Activated T-cell treated with anti-CD3 and anti-CD28 coated beads, Interleukin-2, amount 50 U/mL, for 4 hours (primary cell): ENCODE data around the gene SLCO3A1. TPM values are rescaled to one million over a fixed set of nuclear protein-coding genes. Genes with fewer than 3 reads are reported as not detected.

Source experiments
- ATAC-seq, 2 donors: fragments of 200-7000 bp; cut with Tn5 transposase; one replicate each; pipeline ENCODE4 v1.10.0; 2021
- DNase-seq: peaks from one replicate; pipeline ENCODE4 v3.0.0-alpha.2; 2020
- H3K27me3 Mint-ChIP-seq: one replicate; pipeline ENCODE4 v1.8.0; 2021; ENCODE audit warnings: low read depth, mixed read lengths
- H3K36me3 Mint-ChIP-seq: one replicate; pipeline ENCODE4 v1.8.0; 2022; ENCODE audit warnings: mixed read lengths; ENCODE audit not compliant: insufficient read depth
- H3K4me1 Mint-ChIP-seq: one replicate; pipeline ENCODE4 v1.8.0; 2021; ENCODE audit warnings: low read depth, mixed read lengths
- H3K4me3 Mint-ChIP-seq: one replicate; pipeline ENCODE4 v1.8.0; 2021; ENCODE audit warnings: mild to moderate bottlenecking, moderate library complexity, mixed read lengths
- H3K9me3 Mint-ChIP-seq: one replicate; pipeline ENCODE4 v1.8.0; 2021; ENCODE audit warnings: mixed read lengths
- total RNA-seq, 3 donors: library from RNA; stranded (reverse); gene quantifications; one replicate each; pipeline ENCODE4 v1.2.1, GENCODE V29; 2021

SLCO3A1 gene
- total RNA-seq, 3 donors from 2014 or later: 3.6 to 6.1 (median 4.8) TPM

DNA sequence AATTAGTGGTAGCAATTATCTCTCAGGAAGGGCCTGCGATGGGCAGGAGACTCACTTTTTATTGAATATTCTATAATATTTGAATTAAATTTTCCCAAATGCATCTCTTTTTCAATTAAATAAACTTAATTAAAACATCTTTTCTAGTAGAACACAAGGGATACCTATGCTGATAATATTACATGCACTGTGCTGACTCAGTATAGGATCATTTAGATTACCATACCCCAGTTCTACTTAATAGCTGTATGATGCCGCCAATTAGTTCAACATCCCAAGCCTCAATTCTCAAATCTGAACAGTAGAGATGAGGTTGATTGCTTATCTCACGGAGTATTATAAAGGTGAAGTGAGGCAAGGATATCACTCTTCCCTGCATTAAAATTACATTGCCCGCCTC, 149.2 kb downstream of the SLCO3A1 start:
- ATAC-seq (no peak), DNase-seq (no peak)
- Mint-ChIP-seq H3K4me3 (no peak overlapping the region), H3K27me3 (no peaks in the 10 kb centered on the region), H3K36me3 (no peaks in the 10 kb centered on the region), H3K4me1 (peaks cover 41% of the 10 kb centered on the region), H3K9me3 (no peaks in the 10 kb centered on the region)

DNA sequence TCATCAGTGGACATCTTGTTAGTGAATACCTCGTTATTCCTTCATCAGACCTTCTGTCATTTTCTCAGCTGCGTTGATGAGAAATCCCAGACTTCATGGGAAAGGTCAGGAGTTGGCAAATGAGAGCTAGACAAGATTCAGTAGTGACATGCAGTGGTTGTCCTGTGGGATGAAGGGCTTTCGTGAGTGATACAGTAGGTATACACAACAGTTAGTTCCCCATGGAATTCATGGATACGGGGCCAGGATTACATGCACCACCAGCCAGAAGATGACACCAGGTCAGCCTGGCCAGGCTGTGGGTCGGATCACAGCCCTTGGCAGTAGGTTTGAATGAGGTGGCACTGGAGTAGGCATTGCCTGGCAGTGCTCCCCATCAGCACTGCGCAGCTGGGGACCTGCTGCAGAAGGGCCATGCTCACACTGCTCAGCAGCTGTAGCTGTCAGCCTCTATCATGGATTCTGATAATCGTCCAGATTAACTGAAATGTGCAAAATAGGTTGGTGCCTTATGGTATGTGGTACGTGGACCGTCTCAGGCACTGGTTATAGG, 150.1 kb downstream of the SLCO3A1 start:
- ATAC-seq: no peak
- no peaks in the 10 kb centered on the region for H3K27me3 Mint-ChIP-seq
- H3K4me3 Mint-ChIP-seq: no peak overlapping the region
- H3K9me3 Mint-ChIP-seq: no peaks in the 10 kb centered on the region
- no peaks in the 10 kb centered on the region for H3K36me3 Mint-ChIP-seq
- peaks cover 49% of the 10 kb centered on the region for H3K4me1 Mint-ChIP-seq
- no peak for DNase-seq

DNA sequence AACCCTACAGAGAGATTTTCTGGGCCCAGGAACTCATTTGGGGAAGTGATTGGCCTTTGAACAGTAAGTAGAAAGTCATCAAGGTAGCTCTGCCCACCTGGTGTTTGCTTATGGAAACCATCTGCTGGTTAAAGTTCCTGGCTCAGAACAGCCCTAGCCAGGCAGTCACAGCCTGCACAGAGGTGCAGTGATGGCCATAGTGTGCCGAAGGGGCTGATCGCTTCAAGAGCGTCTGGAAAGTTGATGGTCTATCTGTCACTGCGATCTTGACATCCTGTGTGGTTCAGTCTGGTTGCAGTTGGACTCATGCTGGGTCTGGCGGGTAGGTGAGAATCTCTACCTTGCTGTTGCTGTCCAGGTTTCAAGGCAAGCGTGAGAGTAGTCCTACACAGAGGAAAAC, 151.6 kb downstream of the SLCO3A1 start:
- peaks cover 63% of the 10 kb centered on the region for H3K4me1 Mint-ChIP-seq
- H3K4me3 Mint-ChIP-seq: no peak overlapping the region
- no peaks in the 10 kb centered on the region for H3K27me3 Mint-ChIP-seq
- ATAC-seq: no peak
- H3K36me3 Mint-ChIP-seq: no peaks in the 10 kb centered on the region
- H3K9me3 Mint-ChIP-seq: no peaks in the 10 kb centered on the region
- DNase-seq: no peak

GRCh38 chr15:92006186-92007028, 152.9 kb downstream of the SLCO3A1 start:
- DNase-seq (no peak), ATAC-seq (no peak)
- Mint-ChIP-seq H3K4me1 (peaks cover 71% of the 10 kb centered on the region), H3K36me3 (no peaks in the 10 kb centered on the region), H3K9me3 (no peaks in the 10 kb centered on the region), H3K4me3 (no peak overlapping the region), H3K27me3 (no peaks in the 10 kb centered on the region)

GRCh38 chr15:92009162-92009561, 155.7 kb downstream of the SLCO3A1 start:
- H3K36me3 Mint-ChIP-seq: no peaks in the 10 kb centered on the region
- DNase-seq (no peak), ATAC-seq (peak; percentile 69 to 70)
- H3K27me3 Mint-ChIP-seq: no peaks in the 10 kb centered on the region
- H3K9me3 Mint-ChIP-seq: no peaks in the 10 kb centered on the region
- H3K4me1 Mint-ChIP-seq: peaks cover 78% of the 10 kb centered on the region
- peak overlapping the region; percentile 54 for H3K4me3 Mint-ChIP-seq

DNA sequence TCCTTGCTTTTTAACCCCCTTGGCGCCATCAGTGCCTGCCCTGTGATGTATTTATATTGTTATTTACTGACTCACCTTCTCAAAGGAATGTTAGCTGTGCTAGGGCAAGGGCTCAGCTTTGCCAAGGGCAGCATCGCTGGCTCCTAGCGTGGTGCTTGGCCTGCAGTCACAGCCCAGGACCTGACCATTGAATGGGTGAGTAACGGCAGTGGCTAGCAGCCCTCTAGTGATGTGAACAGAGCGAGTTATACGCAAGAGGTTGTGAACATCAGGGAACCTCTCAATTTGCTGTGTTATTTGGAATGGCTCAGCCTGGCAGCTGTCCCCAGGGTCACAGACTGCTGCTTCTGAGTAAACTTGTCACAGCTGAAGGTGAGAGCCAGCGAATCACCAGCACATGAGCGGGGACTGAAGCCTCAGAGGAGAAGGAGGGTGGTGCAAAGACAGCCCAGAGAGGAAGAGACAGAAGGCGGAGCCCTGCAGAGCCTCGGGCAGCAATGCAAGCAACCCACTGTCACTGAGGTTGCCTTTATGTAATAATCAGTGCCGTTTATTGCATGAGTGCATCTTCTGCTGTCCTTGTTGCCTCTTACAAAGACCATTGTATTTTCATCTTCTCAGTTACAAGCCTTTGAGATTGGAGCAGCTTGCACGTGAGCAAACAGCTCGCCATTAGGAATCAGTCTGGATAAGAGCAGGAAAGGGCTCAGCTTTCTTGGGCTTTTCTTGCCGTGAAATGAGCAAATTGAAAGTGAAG, 158.3 kb downstream of the SLCO3A1 start:
- Mint-ChIP-seq H3K27me3 (no peaks in the 10 kb centered on the region), H3K9me3 (no peaks in the 10 kb centered on the region), H3K36me3 (no peaks in the 10 kb centered on the region), H3K4me1 (peaks cover 65% of the 10 kb centered on the region), H3K4me3 (peak overlapping the region; percentile 17)
- ATAC-seq (peak; percentile 70 to 74), DNase-seq (no peak)

DNA sequence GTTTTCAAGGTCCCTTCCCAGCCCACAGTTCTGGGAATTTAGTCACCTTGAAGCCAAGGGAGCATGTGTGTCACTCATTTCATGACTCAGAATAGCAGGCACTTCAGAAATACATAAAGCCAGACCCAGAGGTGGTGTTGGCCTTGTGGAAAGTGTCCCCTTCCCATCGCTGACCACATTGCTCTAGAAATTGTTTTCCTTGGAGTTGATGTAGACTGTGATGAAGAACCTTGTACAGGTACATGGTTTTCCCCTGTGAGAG, 158.8 kb downstream of the SLCO3A1 start:
- H3K27me3 Mint-ChIP-seq: no peaks in the 10 kb centered on the region
- no peaks in the 10 kb centered on the region for H3K36me3 Mint-ChIP-seq
- DNase-seq (no peak), ATAC-seq (peak; percentile 60 to 64)
- no peaks in the 10 kb centered on the region for H3K9me3 Mint-ChIP-seq
- peak overlapping the region; percentile 14 for H3K4me3 Mint-ChIP-seq
- peaks cover 66% of the 10 kb centered on the region for H3K4me1 Mint-ChIP-seq

GRCh38 chr15:92012881-92013280, 159.4 kb downstream of the SLCO3A1 start:
- H3K4me3 Mint-ChIP-seq: no peak overlapping the region
- H3K9me3 Mint-ChIP-seq: no peaks in the 10 kb centered on the region
- DNase-seq (no peak), ATAC-seq (no peak)
- H3K36me3 Mint-ChIP-seq: no peaks in the 10 kb centered on the region
- H3K27me3 Mint-ChIP-seq: no peaks in the 10 kb centered on the region
- H3K4me1 Mint-ChIP-seq: peaks cover 67% of the 10 kb centered on the region

- H3K4me3 Mint-ChIP-seq: no peak overlapping the region
- H3K36me3 Mint-ChIP-seq: no peaks in the 10 kb centered on the region
- no peak for DNase-seq
- no peak for ATAC-seq
- no peaks in the 10 kb centered on the region for H3K27me3 Mint-ChIP-seq
- peaks cover 57% of the 10 kb centered on the region for H3K4me1 Mint-ChIP-seq
- no peaks in the 10 kb centered on the region for H3K9me3 Mint-ChIP-seq
Observed at GRCh38 chr15:92014281-92015030, 160.9 kb downstream of the SLCO3A1 start.

DNA sequence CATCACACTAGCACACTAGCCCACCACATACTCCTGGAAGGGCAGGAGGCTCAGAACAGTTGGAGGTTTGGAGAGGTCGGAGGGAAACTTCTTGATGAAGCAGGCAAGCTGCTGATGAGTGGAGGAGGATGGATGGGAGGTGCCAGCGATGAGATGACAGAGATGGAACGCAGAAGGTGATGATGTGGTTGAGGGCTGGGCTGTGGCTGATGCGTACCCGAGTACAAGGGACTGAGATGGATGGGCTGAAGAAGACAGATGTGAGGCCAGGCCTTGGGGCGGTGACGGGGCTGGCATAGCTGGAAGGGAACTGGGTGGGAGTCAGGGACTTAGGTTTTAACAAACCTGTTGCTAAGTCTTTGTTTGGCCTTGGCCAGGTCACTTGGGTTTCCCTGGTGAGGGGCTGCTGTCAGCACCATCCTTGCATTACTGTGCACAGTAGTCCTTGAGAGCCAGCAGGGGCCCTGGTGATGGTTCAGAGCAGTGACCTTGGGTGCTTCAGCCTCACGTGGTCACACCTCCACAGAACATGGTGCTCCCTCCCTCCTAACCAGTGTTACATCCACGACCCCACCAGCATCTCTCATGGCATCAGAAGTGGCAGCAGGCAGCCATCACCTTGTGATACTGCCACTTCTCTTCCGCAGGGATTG, 164.5 kb downstream of the SLCO3A1 start:
- H3K4me1 Mint-ChIP-seq: peaks cover 50% of the 10 kb centered on the region
- H3K4me3 Mint-ChIP-seq: no peak overlapping the region
- DNase-seq (no peak), ATAC-seq (no peak)
- no peaks in the 10 kb centered on the region for H3K36me3 Mint-ChIP-seq
- H3K27me3 Mint-ChIP-seq: no peaks in the 10 kb centered on the region
- no peaks in the 10 kb centered on the region for H3K9me3 Mint-ChIP-seq

DNA sequence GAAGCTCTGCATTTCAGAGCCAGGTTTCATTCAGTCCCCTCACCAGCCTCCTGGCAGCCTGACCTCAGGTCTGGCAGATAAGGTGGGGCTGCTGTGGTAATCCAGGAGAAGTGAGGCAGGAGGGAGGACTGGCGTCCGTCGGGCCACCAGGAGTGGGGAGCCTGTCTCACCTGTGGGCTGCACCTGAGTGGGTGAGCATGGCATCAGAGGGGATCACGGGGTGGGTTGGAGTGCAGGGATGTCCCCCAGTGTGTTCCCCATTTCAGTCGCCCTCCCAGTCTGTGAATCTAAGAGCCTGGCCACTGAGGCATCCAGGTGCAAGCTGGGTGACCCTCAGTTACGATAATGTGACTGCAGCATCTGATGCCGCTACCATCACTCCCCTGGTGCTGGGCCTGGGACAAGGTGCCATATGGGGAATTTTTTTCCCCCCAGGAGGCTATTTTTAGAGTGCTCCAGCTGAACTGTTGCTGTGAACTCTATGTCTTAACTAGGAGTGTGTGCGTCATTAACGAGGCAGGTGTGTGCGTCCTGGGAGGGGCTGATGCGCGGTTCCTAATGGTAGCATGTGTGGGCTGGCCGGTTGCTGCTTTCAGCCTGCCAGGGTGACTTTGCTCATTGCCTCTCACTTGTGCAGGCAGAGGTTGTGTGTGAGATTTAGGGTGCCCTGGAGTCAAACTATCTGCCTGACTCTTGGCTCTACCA, 165.2 kb downstream of the SLCO3A1 start:
- no peak overlapping the region for H3K4me3 Mint-ChIP-seq
- no peaks in the 10 kb centered on the region for H3K36me3 Mint-ChIP-seq
- no peaks in the 10 kb centered on the region for H3K27me3 Mint-ChIP-seq
- peaks cover 45% of the 10 kb centered on the region for H3K4me1 Mint-ChIP-seq
- H3K9me3 Mint-ChIP-seq: no peaks in the 10 kb centered on the region
- ATAC-seq (no peak), DNase-seq (no peak)

DNA sequence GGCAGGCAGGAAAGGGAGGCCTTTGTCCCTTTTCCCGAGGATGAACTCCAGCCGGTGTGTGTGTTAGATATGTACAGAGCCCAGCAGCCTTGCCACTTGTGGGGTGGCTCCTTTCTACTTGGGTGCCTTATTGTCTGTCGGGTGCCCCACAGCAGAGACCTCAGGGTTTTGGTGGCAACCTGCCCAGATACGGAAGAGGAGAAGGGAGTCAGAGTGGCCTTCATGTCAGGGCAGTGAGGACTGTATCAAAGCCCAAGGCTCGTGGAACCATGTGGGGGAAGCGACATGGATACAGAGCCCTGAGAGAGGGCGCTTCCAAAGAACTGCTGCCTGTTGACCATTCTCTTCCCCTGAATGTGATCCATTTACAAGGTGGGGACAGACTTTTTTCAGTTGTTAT, 166.2 kb downstream of the SLCO3A1 start:
- Mint-ChIP-seq H3K27me3 (no peaks in the 10 kb centered on the region), H3K4me3 (no peak overlapping the region), H3K4me1 (peaks cover 45% of the 10 kb centered on the region), H3K9me3 (no peaks in the 10 kb centered on the region), H3K36me3 (no peaks in the 10 kb centered on the region)
- ATAC-seq (no peak), DNase-seq (no peak)

DNA sequence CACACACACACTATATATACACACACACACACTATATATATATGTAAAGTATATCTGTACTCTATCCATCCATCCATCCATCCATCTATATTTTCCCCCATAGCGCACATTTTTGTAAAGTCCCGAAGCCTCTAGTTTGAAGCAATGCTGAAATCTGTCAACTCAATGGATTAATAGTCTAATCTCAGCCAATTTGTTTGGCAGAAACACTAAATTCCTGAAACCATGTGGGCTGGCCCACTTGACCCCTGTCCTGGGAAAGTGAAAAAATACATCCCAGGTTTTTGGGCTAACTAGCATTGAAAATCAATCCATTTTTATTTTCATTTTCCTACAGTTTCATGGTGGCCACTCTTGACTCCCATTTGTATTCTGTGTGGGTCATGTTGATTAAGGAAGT, 166.7 kb downstream of the SLCO3A1 start:
- ATAC-seq: no peak
- H3K9me3 Mint-ChIP-seq: no peaks in the 10 kb centered on the region
- no peak overlapping the region for H3K4me3 Mint-ChIP-seq
- no peaks in the 10 kb centered on the region for H3K27me3 Mint-ChIP-seq
- DNase-seq: no peak
- H3K36me3 Mint-ChIP-seq: no peaks in the 10 kb centered on the region
- peaks cover 45% of the 10 kb centered on the region for H3K4me1 Mint-ChIP-seq
